Ishikawa (cell line): ENCODE data around the gene NR1D1.

Experiments used
- CEBPB ChIP-seq: IDR thresholded peaks from 2 replicates; pipeline ENCODE4 v1.6.1; 2012
- CREB1 ChIP-seq: IDR thresholded peaks from 2 replicates; pipeline ENCODE4 v1.6.1; 2012; ENCODE audit warnings: low read depth
- EGR1 ChIP-seq: IDR thresholded peaks from 2 replicates; pipeline ENCODE4 v1.6.1; 2012
- EP300 ChIP-seq: IDR thresholded peaks from 2 replicates; pipeline ENCODE4 v1.6.1; 2012; ENCODE audit warnings: borderline replicate concordance
- FOXM1 ChIP-seq: IDR thresholded peaks from 2 replicates; pipeline ENCODE4 v1.6.1; 2012; ENCODE audit warnings: low read depth, borderline replicate concordance
- NFIC ChIP-seq: IDR thresholded peaks from 2 replicates; pipeline ENCODE4 v1.6.1; 2012
- RAD21 ChIP-seq: IDR thresholded peaks from 2 replicates; pipeline ENCODE4 v1.6.1; 2012; ENCODE audit warnings: low read depth
- TAF1 ChIP-seq: IDR thresholded peaks from 2 replicates; pipeline ENCODE4 v1.6.1; 2012; ENCODE audit warnings: low read depth, mild to moderate bottlenecking
- TCF12 ChIP-seq: IDR thresholded peaks from 2 replicates; pipeline ENCODE4 v1.6.1; 2012; ENCODE audit warnings: low read depth
- TEAD4 ChIP-seq: IDR thresholded peaks from 2 replicates; pipeline ENCODE4 v1.6.1; 2012
- YY1 ChIP-seq: IDR thresholded peaks from 2 replicates; pipeline ENCODE4 v1.6.1; 2012; ENCODE audit warnings: low read depth
- ZBTB7A ChIP-seq: IDR thresholded peaks from 2 replicates; pipeline ENCODE4 v1.6.1; 2012; ENCODE audit warnings: low read depth
- TF ChIP-seq, protein P1 (sequence below): IDR thresholded peaks from 2 replicates; pipeline ENCODE4 v1.6.1; 2012
- TF ChIP-seq, protein P2 (sequence below): IDR thresholded peaks from 2 replicates; pipeline ENCODE4 v1.6.1; 2012
- TF ChIP-seq, protein P3 (sequence below): IDR thresholded peaks from 2 replicates; pipeline ENCODE4 v1.6.1; 2012; ENCODE audit warnings: low read depth, mild to moderate bottlenecking

NR1D1 gene

DNA sequence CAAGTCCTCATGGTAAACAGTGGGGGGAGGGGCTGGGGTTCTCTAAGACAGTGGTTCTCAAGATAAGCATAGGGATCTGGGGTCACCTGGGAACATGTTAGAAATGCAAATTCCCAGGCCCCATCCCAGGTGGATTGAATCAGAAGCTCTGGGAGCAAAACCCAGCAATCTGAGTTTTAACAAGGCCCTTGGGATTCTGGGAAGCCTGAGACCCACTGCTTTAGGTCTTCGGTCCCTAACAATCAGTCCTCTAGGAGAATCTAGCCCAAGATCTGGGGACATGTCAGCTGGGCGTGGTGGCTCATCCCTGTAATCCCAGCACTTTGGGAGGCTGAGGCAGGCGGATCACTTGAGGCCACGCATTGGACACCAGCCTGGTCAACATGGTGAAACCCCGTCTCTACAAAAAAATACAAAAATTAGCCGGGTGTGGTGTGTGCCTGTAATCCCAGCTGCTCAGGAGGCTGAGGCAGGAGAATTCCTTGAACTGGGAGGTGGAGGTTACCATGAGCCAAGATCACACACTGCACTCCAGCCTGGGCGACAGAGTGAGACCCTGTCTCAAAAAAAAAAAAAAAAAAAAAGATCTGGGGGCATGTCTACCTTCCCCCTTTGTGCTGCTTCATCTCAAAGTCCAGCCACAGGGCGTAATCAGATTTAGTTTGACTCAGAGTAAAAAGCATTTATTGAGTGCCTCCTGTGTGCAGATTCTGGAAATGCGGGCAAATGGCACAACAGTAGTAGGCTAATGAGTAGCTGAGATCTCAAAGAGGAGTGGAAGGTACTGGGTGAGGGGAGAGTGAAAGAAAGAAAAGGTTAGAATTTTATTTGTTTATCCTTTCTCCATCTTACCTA is 8.8 kb upstream of the NR1D1 start:
- TF ChIP-seq CEBPB (no peak), EGR1 (no peak), ZBTB7A (no peak), FOXM1 (no peak), RAD21 (no peak), CREB1 (no peak), YY1 (no peak), TCF12 (no peak), NFIC (no peak), TEAD4 (no peak), TAF1 (no peak), EP300 (no peak)
- TF ChIP-seq, protein P1, sequence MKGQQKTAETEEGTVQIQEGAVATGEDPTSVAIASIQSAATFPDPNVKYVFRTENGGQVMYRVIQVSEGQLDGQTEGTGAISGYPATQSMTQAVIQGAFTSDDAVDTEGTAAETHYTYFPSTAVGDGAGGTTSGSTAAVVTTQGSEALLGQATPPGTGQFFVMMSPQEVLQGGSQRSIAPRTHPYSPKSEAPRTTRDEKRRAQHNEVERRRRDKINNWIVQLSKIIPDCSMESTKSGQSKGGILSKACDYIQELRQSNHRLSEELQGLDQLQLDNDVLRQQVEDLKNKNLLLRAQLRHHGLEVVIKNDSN = no peak
- TF ChIP-seq, protein P2, sequence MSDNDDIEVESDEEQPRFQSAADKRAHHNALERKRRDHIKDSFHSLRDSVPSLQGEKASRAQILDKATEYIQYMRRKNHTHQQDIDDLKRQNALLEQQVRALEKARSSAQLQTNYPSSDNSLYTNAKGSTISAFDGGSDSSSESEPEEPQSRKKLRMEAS = no peak
- TF ChIP-seq, protein P3, sequence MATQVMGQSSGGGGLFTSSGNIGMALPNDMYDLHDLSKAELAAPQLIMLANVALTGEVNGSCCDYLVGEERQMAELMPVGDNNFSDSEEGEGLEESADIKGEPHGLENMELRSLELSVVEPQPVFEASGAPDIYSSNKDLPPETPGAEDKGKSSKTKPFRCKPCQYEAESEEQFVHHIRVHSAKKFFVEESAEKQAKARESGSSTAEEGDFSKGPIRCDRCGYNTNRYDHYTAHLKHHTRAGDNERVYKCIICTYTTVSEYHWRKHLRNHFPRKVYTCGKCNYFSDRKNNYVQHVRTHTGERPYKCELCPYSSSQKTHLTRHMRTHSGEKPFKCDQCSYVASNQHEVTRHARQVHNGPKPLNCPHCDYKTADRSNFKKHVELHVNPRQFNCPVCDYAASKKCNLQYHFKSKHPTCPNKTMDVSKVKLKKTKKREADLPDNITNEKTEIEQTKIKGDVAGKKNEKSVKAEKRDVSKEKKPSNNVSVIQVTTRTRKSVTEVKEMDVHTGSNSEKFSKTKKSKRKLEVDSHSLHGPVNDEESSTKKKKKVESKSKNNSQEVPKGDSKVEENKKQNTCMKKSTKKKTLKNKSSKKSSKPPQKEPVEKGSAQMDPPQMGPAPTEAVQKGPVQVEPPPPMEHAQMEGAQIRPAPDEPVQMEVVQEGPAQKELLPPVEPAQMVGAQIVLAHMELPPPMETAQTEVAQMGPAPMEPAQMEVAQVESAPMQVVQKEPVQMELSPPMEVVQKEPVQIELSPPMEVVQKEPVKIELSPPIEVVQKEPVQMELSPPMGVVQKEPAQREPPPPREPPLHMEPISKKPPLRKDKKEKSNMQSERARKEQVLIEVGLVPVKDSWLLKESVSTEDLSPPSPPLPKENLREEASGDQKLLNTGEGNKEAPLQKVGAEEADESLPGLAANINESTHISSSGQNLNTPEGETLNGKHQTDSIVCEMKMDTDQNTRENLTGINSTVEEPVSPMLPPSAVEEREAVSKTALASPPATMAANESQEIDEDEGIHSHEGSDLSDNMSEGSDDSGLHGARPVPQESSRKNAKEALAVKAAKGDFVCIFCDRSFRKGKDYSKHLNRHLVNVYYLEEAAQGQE = no peak

DNA sequence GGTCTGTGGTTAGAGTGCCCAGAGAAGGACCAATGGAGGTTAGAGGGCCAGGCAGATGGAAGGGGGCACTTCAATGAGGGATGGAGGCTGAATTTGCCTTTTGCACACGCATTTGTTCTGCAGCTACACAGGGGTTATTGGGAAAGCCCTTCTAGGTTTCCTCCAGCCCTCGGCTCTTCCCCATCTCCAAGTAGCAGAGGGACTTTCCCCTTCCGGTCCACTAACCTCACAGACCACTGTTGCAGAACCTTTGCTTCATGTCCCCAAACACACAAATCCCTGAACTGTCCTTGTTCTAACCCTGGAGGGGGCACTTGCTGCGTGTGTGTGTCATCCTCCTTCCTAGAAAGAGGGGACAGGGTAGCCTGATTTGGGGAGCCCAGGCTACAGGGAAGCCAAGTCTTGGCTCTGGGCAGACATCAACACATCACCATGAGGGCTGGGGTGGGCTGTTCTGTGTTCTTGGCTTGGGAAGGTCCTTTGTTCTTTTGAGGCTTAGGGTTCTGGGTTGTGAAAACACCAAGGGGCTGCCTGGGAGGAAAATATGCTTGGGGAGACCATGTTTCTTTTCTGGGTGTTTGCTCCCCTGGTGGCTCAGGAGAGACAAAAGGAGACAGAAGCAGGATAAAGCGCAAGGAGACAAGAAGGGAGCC is 7.3 kb upstream of the NR1D1 start:
- TF ChIP-seq ZBTB7A = no peak
- no peak for TF ChIP-seq RAD21
- no peak for TF ChIP-seq TCF12

DNA sequence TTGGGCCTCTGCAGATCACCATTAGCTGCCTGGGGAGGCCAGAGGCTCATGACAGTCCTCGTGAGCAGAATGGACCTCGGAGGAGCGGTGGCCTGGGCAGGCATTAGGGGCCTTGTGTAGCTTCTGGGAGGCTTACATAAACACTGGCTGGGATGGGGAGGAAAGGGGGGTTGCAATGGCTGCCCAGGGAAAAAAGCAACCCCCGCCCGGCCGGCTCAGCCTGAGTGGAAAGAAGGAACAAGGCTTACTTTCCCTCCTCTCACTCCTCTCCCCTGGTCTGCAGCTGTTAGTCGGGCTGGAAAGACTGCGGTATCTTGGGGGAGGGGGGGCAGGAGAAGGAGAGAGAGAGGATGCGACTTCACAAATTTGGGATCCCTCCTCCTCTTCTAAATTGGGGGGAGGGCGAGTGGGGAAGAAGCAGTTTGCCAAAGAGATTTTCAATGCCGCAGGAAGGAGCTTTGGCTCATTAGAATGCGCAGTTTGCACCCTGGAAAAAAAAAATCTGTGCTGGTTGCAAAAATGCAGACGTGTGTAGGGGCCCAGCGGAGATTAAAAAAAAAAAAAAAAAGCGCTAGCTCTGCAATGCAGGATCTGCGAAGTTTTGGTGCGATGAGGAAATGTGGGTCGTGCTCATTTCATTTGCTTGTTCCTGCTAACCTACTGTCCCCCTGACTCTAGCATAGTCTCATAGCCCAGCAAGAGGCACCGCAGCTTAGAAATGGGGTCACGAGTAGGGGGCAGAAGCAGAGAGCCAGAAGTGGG is 6.6 kb upstream of the NR1D1 start:
- no peak for TF ChIP-seq TEAD4
- no peak for TF ChIP-seq NFIC
- TF ChIP-seq TCF12 = no peak
- TF ChIP-seq, protein P1 = no peak
- TF ChIP-seq CREB1 = no peak
- TF ChIP-seq CEBPB = no peak
- no peak for TF ChIP-seq EP300
- TF ChIP-seq, protein P3 = no peak
- TF ChIP-seq ZBTB7A = no peak
- TF ChIP-seq YY1 = no peak
- TF ChIP-seq RAD21 = no peak
- no peak for TF ChIP-seq EGR1

DNA sequence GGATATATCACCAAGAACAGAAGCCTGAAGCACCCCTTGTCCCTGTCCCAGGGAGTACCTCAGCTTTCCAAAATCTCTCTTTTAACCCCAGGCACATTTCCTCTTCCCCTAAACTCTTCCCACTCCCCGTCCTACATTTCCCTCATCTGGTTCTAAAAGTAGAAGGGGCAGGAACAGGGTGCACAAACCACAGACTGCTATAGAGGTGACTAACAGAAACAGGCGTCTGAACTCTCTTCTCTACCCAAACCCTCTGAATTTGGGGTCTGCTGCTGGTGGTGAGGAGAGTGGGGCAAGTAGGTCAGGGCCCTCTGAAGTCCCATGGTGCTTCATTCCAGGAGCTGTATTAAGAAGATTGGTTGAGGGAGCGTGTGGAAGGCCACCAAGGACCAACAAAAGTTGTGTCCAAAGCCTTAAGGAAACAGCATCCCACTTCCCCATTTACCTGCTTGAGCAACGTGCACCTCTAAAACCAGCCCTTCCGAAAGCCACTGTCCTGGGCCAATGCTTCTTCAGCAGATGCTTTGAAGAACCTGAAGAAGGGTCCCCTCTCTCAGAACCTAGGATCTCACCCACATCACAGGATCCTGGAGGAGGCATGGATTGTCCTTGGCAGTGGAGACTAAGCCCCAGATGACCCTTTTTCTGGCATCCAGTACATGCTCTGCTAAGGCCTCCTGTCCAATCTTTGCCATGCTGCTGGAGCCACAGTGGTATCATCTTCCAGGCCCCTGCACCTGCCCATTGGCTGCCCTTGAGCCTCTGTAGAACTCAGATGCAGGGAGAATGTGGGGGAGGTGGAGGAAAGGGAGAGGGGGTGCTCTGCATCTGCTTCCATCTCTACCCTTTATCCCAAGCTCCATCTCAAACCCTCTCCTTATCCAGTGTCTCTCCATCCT is 5.7 kb upstream of the NR1D1 start:
- TF ChIP-seq ZBTB7A (no peak), TCF12 (no peak), RAD21 (no peak)

DNA sequence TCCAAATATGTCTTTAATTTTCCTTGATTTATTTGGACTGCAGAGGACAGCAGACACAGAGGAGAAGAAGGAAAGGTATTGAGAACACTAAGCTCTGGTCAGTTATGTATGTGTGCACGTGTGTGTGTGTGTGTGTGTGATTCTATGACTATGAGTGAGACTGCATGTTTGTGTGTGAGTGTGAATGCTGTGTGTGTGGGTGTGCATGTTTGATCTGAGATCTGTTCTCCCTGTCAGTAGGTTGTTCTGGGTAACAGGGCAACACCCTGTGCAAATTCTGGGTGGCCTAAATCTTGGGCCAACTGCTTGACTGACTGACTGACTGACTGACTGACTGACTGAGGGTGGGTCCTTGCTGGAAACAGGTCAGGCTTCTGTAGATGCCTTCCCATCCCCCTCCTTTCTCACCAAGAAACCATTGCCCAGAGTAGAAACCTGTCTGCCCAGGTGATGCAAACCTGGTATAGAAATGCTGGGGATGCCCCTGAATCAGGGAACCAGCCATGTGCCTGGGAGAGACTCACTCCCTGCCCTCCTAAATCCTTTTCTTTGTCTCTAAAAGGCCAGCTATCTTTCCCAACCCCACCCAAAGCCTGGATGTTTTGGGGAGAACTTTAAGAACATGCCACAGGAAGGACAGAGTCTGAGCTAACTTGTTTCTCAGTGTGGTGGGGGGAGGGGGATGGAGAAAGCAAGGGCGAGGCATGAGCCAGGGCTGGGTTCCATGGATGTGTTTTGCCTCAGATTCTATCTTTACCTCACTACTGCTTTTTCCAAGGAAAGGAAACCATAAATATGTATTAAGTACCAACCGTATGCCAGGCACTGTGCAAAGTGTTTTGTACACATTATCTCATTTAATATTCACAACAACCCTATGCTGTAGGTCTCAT is 4.5 kb upstream of the NR1D1 start:
- TF ChIP-seq ZBTB7A = no peak
- no peak for TF ChIP-seq TCF12
- TF ChIP-seq EP300 = no peak
- TF ChIP-seq NFIC = no peak
- TF ChIP-seq, protein P2 = no peak
- no peak for TF ChIP-seq EGR1
- TF ChIP-seq CEBPB = no peak
- no peak for TF ChIP-seq TAF1
- no peak for TF ChIP-seq RAD21
